ENCODE measurements around the gene SP140L. TPM values are rescaled to one million over a fixed set of nuclear protein-coding genes. Genes with fewer than 3 reads are reported as not detected.
"Not testable (repeated sequence)": the region's sequence is repeated elsewhere in the genome, so short reads cannot be mapped to it uniquely, and the experiment has no call there.

The SP140L gene
- total RNA-seq, 2 donors from 2014 or later: 18.6 to 23.4 TPM

DNA sequence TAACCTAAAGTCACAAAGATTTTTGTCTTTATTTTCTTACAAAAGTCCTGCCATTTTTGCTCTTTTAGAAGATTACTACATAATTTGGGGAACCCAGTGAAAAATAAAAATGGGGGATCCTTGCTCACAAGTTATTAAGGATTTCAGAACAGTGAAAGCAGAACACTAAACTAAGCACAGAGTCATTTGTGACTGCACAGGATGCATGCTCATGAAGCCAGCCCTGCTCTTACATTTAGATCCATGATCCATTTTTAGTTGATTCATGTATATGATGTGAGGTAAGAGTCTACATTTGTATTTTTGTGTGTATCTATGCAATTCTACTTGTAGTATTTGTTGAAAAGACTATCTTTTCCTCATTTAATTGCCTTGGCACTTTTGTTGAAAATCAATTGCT is 21.8 kb downstream of the SP140L start:
- no peak for DNase-seq
- ATAC-seq: no peak
- intact Hi-C loops (cut with DNase I, micrococcal nuclease): no loop called here

DNA sequence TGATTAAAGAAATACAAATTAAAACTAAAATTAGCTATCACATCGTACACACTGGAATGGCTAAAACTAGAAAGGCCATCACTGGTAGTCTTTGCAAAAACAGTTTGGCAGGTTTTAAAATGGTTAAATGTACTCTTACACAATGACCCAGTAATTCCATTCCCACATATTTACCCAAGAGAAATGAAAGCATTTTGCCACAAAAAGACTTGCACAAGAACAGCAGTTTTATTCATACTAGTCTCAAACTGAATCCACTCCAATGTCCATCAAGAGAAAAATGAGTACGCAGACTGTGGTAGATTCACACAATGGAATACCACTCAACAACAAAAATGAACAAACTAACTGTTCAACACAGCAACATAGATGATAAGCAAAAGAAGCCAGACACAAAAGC is 29.1 kb downstream of the SP140L start:
- intact Hi-C loops (cut with DNase I, micrococcal nuclease): no loop called here
- DNase-seq (no peak), ATAC-seq (no peak)

DNA sequence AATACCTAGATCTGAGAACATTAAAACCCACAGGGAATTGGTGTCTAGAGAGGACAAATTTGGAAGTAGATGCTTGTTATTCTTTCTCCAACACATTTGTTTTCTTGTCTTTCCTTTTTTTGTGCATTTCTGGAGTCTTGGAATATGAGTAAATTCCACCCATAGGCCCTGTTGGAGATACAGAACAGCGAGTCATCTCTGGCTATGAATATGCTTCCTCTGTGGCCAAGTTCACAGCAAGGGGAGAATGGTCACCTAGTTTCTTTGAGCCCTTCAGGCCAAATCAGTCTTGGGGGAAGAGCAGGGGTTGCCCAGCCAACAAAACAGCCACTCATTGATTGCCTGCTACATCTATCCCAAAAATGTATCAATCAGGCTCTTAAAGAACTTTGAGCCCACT is 31.3 kb downstream of the SP140L start:
- intact Hi-C loops (cut with DNase I, micrococcal nuclease): no loop called here
- no peak for ATAC-seq
- no peak for DNase-seq

DNA sequence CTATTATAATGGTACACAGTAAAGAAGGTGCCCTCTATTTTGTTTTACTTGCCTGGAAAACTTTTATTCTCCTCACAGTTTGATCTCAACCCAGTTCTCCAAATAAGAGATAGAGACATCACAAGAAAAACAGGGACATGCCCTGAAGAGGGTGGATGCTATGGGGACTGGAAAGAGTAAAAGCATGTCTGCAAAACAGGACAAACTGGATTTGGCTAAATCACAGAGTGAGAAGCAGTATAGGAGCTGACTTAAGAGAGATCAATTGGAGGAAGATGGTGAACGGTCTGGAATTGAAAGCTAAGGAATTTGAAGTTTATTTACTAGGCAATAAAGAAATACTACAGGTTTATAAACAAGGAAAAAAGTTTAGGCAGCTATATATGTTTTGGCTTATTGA is 33.0 kb downstream of the SP140L start:
- intact Hi-C loops (cut with DNase I, micrococcal nuclease): no loop called here
- ATAC-seq (no peak), DNase-seq (no peak)

DNA sequence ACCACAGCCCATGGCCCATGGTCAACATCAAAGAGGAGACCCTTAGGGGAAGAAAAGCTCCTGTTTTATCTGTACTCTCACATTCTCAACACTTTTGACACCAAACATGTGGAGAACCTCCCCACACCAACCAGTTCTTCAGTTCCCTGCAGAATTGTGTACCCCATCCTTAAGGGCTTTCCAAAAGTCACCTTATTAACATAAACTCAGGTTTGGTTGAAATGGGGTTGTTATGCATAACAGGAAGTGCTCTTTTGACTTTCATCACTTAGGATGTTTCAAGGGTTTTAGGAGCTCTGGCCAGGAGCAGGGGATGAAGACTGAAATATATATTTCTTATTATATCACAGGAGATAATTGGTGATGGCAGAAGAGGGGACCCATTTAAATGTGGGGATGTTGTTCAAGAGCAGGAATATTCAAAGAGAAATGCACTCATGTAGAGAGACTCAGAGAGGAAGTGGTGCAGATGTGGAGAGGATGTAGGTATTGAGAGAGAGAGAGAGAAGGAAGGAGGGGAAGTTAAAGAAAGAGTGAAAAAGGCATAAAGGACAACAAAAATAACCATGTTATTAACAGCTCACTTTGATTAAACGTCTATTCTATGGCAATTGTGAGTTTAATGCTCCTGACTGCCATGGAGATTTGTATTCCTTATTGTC is 35.2 kb downstream of the SP140L start:
- intact Hi-C loops (cut with DNase I, micrococcal nuclease): no loop called here
- no peak for ATAC-seq
- DNase-seq: no peak

DNA sequence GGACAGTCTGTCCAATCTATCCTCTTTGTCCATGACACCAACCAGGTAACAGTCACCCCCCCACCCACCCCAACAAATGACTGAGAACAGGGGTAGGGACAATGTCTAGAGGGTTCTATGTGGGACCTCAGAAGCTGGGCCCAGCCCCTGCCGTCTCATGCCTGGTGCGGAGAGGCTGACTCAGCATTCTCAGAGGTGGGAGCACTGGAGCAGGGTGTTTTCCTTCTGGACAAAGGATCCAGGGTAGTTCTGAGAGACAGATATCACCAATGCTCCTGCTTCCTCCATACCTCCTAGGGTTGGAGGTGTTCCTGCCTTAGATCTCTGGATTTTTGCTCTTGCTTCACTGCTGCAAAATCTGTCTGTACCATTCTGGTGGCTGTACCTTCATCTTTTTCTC is 55.1 kb downstream of the SP140L start:
- ATAC-seq (no peak), DNase-seq (no peak)
- intact Hi-C loops (cut with DNase I, micrococcal nuclease): no loop called here

DNA sequence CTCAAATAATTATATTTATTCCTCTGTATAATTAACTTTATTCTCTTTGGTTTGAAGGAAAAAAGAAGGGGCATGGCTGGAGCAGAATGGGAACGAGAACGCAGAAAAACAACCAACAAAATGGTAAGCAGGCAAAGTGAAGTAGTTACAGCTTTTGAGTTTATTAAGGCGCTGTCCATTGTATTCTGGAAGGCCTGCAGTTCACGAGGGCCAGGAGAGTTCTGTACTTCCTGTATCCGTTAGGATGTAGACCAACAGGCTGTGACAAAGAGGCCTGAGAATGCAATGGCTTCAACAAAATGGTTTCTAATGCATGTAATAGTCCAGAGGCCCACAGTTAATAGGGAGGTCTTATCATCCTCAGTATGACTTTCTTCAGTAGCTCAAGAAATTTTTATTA is 56.5 kb downstream of the SP140L start:
- intact Hi-C loops (cut with DNase I, micrococcal nuclease): no loop called here

DNA sequence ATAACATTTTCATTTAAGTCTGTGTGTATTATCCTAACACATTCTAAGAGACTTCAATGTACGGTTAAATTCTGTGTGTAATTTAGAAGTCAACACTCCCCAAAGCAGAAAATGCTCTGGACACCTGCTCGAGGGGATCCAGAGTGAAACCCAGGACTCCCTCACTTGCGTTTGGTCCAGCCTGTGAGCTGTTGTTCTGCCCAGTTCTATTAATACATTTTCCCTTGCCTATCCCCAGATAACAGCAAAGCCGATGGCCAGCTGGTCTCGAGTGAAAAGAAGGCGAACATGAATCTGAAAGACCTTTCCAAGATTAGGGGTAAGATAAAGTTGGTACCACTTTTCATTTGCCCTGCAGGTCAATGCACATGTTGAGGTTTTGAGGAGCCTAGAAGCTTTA is 58.0 kb downstream of the SP140L start:
- no peak for DNase-seq
- ATAC-seq: no peak
- intact Hi-C loops (cut with DNase I, micrococcal nuclease): no loop called here

More for the DNA sequence above, 56.5 kb downstream of the SP140L start:
- ATAC-seq: no peak
- DNase-seq: no peak

DNA sequence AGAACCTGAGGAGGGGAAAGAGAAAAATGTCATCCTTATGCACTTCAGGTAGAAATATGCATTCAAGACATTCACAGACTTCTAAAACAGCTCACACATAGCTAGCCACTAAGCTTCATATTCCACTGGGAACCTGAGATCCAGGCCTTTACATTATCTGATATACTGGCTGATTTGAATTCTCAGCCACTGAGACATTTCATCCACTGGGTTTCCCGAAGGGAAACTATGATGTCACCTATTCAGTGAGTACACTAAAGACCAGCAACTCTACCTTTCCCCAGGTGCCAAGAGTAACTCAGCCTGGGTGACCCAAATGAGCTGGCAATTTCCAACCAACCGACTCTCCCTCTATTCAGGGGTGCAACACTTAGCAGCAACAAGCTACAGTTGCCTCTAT is 67.3 kb downstream of the SP140L start:
- no peak for ATAC-seq
- intact Hi-C loops (cut with DNase I, micrococcal nuclease): no loop called here
- DNase-seq: no peak

DNA sequence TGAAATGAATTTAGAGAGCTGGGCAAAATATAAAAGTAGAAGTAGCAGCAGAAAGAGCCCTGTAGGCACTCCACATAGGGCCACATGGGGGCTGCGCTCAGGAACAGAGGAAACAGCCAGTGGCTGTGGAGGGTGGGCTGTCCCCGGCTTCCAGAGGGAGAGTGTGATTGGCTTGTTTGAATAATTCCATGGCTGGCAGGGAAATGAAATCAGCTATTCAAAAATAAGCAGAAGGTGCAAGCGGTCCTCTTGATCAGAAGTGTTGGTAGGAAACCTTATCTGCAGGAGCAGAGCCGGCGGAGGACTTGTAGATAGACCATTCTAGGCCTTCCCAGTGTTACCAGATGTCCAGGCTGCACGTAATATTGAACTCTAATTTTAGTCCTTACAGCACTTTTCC is 71.7 kb downstream of the SP140L start:
- ATAC-seq; intact Hi-C loops (cut with DNase I, micrococcal nuclease); DNase-seq: not testable (repeated sequence)

DNA sequence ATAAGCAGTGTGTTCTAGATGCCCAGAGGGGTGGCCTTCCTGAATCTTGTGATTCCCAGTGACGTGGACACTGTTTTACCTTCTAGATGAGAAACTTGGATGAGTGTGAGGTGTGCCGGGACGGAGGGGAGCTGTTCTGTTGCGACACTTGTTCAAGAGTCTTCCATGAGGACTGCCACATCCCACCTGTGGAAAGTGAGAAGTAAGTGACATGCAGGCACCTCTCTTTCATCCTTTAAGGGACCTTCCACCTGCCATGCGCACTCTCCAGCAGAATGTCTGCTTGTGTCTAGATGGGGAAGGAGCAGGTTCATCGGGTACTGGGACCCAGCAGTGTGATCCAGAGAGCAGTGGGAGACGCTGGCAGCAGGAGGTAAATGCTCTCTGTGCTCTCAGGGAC is 73.0 kb downstream of the SP140L start:
- no peak for ATAC-seq
- intact Hi-C loops (cut with DNase I, micrococcal nuclease): no loop called here
- DNase-seq: no peak

DNA sequence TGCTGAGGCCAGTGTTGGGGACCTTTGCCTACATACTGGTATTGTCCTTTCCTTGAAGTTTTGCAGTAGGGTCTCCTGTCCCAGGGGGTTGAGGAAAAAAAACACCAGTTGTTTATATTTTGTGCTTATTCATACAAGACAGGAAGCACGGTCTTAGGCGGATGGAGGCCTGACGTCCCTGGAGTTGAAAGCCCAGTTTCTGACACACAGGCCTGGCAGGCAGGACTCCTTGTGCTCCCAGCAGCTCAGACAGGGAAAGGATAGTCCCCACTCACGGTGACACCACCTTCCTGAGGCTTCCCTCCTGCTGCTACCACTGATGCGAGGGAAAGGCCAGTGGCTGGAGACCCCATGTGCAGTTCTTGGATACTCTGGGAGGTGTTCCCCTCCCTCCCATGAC is 73.5 kb downstream of the SP140L start:
- ATAC-seq: no peak
- DNase-seq: no peak
- intact Hi-C loops (cut with DNase I, micrococcal nuclease): no loop called here

DNA sequence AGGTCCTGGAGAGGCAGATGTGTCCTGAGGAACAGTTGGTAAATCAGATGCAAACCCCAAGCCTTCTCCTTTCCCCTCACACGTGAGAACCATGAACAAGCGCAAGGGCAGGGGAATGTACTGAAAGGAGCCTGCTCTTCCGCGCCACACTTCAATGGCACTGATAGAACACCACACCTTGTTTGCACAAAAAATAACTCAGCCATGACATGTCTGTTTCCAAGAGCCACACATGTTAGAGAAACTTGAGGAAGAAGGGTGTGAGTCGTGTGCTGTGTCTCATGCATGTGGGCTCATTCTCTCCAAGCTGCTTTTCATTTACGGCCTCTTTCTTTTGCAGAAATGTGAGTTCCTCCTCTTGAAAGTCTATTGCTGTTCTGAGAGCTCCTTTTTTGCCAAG is 74.0 kb downstream of the SP140L start:
- intact Hi-C loops (cut with DNase I, micrococcal nuclease); DNase-seq; ATAC-seq: not testable (repeated sequence)

DNA sequence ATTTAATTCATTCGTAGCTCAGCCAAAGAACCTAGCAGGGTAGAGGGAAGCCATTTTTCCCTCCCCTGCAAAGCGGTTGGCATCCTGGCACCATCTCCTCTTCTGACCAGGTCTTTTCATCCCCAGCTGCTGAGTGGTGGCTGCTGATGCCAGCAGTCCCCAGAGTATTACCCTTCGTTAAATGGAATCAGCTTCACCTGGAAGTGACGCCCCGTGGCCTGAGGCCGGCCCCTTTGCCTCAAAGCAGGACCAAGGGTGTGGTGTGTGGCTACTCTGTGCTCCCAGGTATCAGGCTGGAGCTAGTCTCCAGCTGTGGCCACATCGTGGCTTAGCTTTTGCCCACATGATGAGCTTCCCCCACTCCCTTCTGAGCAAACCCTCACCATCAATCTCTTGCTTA is 76.8 kb downstream of the SP140L start:
- intact Hi-C loops (cut with DNase I, micrococcal nuclease): no loop called here
- DNase-seq (no peak), ATAC-seq (no peak)

DNA sequence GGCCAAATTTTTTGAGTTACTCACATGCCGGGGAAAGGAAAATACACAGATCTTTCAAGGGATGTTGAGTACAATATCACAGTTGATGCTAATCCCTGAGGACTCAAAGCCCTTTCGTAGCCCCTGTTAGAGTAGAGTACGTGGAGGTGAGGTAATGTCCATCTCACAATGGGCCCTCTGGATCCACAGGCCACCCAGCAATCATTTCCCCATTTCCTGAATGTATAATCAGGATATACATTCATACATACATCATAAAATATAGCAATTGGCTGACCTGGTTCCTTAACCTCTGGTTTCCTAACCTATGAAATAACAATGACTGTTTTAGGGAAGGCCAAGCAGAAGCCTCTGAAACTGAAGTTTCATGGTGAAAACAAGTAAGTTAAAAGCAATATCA is 78.8 kb downstream of the SP140L start:
- no peak for ATAC-seq
- DNase-seq: no peak
- intact Hi-C loops (cut with DNase I, micrococcal nuclease): no loop called here

DNA sequence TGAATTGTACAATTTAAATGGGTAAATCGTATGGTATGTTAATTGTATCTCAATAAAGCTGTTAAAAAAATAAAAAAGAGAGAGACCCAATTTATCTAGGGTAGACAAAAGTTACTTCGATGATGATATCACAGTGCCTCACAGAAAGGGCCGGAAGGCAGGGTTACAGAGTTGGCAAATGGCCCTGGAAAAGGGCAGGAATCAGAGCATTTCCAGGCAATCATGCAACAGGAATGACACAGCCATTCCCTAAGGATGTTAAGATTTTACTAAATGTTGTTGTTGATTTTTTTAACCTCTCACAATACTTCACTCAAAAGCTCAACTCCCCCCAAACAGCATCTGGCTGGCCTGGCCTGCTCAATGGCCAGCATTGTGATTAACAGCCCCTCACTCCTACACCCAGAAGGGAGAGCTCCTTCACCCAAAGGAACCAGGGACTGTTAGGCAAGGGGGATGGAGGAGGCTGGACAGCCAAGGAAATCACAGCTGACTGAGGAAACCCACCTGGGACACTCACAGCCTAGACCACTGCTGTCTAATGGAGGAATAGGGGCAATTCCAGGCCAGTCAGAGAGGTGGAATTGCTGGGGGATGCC is 81.3 kb downstream of the SP140L start:
- intact Hi-C loops (cut with DNase I, micrococcal nuclease): no loop called here
- no peak for DNase-seq
- ATAC-seq: no peak

DNA sequence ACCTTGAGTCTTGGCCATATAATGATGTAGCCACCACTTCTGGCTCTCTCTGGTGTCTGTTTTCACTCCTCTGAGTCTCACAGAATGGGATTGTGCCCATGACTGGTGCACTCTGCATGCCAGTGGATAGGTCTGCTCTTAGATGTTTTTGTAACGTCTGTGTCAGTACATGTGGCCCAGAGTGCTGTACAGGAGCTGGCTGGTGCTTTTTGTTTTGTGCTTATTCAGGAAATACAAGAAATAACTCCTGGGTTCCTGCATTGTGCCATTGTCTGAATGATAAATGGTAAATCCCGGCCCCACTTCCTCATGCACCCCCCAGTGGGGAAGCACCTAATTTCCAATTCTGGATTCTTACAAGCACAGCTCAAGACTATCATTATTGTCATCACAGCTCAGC is 82.3 kb downstream of the SP140L start:
- DNase-seq; intact Hi-C loops (cut with DNase I, micrococcal nuclease); ATAC-seq: not testable (repeated sequence)

DNA sequence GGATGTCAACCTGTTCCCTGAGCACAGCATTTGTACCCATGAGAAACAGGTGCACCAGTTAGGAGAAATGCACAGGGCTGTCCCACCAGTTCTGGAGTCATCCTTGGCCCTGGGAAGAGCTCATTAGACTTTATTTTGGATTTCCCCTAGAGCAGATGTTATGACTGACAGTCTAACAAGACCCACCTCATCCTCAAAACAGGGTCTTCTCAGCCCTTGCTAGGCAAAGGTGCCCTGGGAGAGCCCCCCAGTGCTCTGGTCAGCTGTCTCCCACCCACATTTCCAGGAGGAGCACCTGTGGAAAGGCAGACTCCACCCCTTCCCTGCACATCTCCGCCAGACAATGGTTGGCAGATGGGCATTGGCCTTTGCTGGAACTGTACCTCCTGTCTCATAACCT is 83.3 kb downstream of the SP140L start:
- no peak for DNase-seq
- ATAC-seq: no peak
- intact Hi-C loops (cut with DNase I, micrococcal nuclease): no loop called here

DNA sequence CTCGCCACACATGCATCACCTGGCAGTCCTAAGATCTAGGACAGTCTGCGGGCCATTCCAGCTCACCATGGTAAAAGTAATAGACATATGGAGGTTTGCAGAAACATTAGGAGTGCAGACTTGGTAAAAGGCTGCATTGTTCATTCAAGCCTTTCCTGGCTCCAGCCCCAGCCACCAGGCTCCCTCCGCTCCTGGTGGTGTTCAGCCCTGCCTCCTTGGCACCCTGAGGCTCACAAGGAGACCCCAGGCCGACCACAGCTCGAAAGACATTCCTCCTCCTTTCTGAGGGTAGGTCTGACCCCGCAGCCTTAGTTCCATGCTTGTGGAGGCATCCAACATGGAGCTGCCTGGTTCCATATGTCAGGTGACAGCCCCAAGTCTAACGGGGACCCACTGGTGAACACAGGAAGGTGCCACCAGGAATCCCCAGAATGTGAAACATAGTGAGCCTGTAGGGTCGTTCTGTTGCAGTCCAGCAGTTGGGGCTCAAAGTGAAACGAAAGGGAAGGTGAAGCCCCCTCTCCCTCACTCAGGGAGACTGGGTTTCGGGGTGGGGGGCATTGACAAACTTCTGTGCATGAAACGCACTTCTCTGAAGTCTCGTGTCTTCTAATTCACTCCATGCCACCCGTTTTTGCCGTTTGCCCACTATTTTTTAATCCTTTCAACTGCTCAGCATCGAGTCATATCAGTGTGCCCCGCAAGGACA is 84.0 kb downstream of the SP140L start:
- no peak for ATAC-seq
- intact Hi-C loops (cut with DNase I, micrococcal nuclease): no loop called here

DNA sequence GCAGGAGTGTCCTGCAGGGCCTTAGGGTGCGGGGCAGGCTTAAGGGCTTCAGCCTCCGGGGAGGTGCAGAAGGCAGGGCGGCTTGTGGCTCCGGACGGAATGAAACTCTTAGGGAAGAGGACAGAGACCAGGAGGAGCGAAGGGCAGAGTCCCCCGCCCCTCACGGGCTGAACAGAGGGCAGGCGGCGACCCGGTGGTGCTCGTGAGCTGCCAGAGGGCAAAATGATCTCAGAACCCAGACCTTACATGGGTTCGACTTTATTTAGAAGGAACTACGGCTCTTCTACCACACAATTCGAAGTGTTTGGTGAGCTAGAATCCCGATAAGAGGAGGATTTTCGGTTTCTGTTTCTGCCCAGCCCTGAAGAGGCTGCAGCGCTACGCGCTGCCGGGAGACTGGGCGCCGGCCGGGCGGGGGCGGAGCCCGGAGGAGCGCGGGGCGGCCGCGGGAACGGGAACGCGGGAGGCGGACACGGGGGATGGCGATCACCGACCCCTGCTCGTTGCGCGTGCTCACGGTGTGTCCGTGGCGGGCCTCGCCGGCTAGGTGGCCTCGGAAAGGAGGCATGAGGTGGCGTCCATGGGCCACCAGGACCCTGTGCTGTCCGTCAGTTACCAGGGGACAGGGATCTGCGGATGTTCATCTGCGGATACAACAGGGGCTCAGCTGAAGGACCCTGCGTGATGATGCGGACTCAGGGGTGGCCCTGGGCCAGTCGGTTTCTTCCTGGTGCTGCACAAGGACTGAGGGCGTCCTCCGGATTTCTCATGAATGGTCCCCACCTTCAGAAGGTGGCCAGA is 84.8 kb downstream of the SP140L start:
- intact Hi-C loops (cut with DNase I, micrococcal nuclease): no loop called here
- ATAC-seq: peak; percentile 81
- DNase-seq: peak; percentile 69 to 72

More for the DNA sequence above, 84.0 kb downstream of the SP140L start:
- DNase-seq: peak in 1 of 2 donors; percentile 18

Measured in left colon (tissue), 2 donors.